ENCODE results near the gene ACOX1. TPM values are rescaled to one million over a fixed set of nuclear protein-coding genes. Genes with fewer than 3 reads are reported as not detected.
A peak's percentile ranks its signal among the peaks of the same experiment; 100 is the strongest.

ACOX1 gene
- total RNA-seq (89.5 and 93.6 TPM in 2 replicates), polyA plus RNA-seq (35.5 and 36.0 TPM in 2 replicates)

- no peaks in the 10 kb centered on the region for H3K9me3 ChIP-seq (ENCODE audit: low read depth)
- H4K20me1 ChIP-seq (ENCODE audit: insufficient read depth, poor library complexity, severe bottlenecking), result peaks cover 10% of the 10 kb centered on the region
- H3K4me3 ChIP-seq, result peak within 1 kb of the TSS; percentile 62
- no peaks in the 10 kb centered on the region for H3K9me2 ChIP-seq (replicated peaks; ENCODE audit: insufficient read depth)
- 2% methylated on average over 60 of the region's 72 CpGs for WGBS (ENCODE audit: low lambda C conversion rate, missing lambda C conversion rate)
- peak; percentile 35 for TF ChIP-seq CTCF (IDR thresholded peaks at IDR 0.05; ENCODE audit: poor library complexity)
- TF ChIP-seq EZH2phosphoT487 (IDR thresholded peaks at IDR 0.05; ENCODE audit: low read depth, severe bottlenecking, unreplicated experiment), result no peak
- peak within 1 kb of the TSS; percentile 83 for H3K4me2 ChIP-seq
- peaks cover 58% of the 10 kb centered on the region for H3K79me2 ChIP-seq
- H3K27me3 ChIP-seq, result no peaks in the 10 kb centered on the region
- peak within 1 kb of the TSS; percentile 97 for H3K27ac ChIP-seq
- peak; percentile 99 for DNase-seq (ENCODE audit: low spot score)
- H3K36me3 ChIP-seq (replicated peaks; ENCODE audit: insufficient read depth, low read depth), result no peaks in the 10 kb centered on the region
- peak within 1 kb of the TSS; percentile 31 for H2AFZ ChIP-seq
- H3K4me1 ChIP-seq (ENCODE audit: insufficient read depth), result peaks cover 49% of the 10 kb centered on the region
Measured at GRCh38 chr17:75978938-75979704, at the start of gene ACOX1, which contains the start of gene TEN1. TSS of gene ACOX1 (minus strand) at chr17:75979166. CDS start at chr17:75979073, 93 bp downstream. TSS of gene TEN1 (plus strand) at chr17:75979240. CDS start at chr17:75986193, 6,953 bp downstream.

GRCh38 chr17:76027159-76027839, 48.3 kb upstream of the ACOX1 start, which contains the start of gene EVPL:
TSS of gene EVPL (minus strand) at chr17:76027306. CDS start at chr17:76027198, 108 bp downstream.
- H3K36me3 ChIP-seq (replicated peaks; ENCODE audit: insufficient read depth, low read depth), result no peaks in the 10 kb centered on the region
- no peak within 1 kb of the TSS for H3K4me2 ChIP-seq
- H3K9me2 ChIP-seq (replicated peaks; ENCODE audit: insufficient read depth), result no peaks in the 10 kb centered on the region
- H4K20me1 ChIP-seq (ENCODE audit: insufficient read depth, poor library complexity, severe bottlenecking), result no peaks in the 10 kb centered on the region
- H3K4me1 ChIP-seq (ENCODE audit: insufficient read depth), result peaks cover 11% of the 10 kb centered on the region
- 71% methylated on average over 19 of the region's 24 CpGs for WGBS (ENCODE audit: low lambda C conversion rate, missing lambda C conversion rate)
- DNase-seq (ENCODE audit: low spot score), result peak; percentile 37
- H3K27ac ChIP-seq, result no peak within 1 kb of the TSS
- no peak within 1 kb of the TSS for H2AFZ ChIP-seq
- H3K9me3 ChIP-seq (ENCODE audit: low read depth), result no peaks in the 10 kb centered on the region
- no peaks in the 10 kb centered on the region for H3K79me2 ChIP-seq
- H3K4me3 ChIP-seq, result no peak within 1 kb of the TSS
- no peaks in the 10 kb centered on the region for H3K27me3 ChIP-seq
- TF ChIP-seq EZH2phosphoT487 (IDR thresholded peaks at IDR 0.05; ENCODE audit: low read depth, severe bottlenecking, unreplicated experiment) (no peak), EZH2 (IDR thresholded peaks at IDR 0.05; ENCODE audit: borderline replicate concordance) (no peak), CTCF (IDR thresholded peaks at IDR 0.05; ENCODE audit: poor library complexity) (no peak)

DNA sequence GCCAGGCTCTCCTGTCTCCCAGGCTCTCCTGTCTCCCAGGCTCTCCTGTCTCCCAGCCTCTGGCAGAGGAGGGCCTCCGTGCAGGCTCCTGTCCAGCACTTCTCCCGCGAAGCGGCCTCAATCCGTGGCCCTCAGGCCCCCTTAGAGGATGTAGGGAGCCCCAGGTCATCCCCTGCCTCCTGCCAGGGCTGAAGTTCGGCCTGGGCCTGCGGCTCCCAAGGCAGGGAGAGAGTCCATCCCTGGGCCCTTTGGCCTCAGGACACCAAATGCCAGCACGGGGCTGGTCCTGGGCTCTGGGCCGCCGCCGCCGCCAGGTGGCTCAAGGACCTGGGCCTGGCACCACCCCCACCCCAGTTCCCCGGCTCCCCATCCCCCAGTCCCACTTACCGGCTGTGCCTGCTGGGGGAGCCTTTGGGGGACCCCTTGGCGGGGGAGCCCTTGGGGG, 47.8 kb upstream of the ACOX1 start:
- Histone ChIP-seq H3K4me1 (ENCODE audit: insufficient read depth) (peaks cover 11% of the 10 kb centered on the region), H3K4me3 (no peak overlapping the region), H3K9me3 (ENCODE audit: low read depth) (no peaks in the 10 kb centered on the region), H3K36me3 (replicated peaks; ENCODE audit: insufficient read depth, low read depth) (no peaks in the 10 kb centered on the region), H3K79me2 (no peaks in the 10 kb centered on the region), H3K27me3 (no peaks in the 10 kb centered on the region), H3K4me2 (no peak overlapping the region), H2AFZ (no peak overlapping the region), H3K9me2 (replicated peaks; ENCODE audit: insufficient read depth) (no peaks in the 10 kb centered on the region), H4K20me1 (ENCODE audit: insufficient read depth, poor library complexity, severe bottlenecking) (no peaks in the 10 kb centered on the region), H3K27ac (no peak overlapping the region)
- 85% methylated on average over 8 of the region's 15 CpGs for WGBS (ENCODE audit: low lambda C conversion rate, missing lambda C conversion rate)
- no peak for TF ChIP-seq EZH2phosphoT487 (IDR thresholded peaks at IDR 0.05; ENCODE audit: low read depth, severe bottlenecking, unreplicated experiment)
- TF ChIP-seq CTCF (IDR thresholded peaks at IDR 0.05; ENCODE audit: poor library complexity), result no peak
- no peak for TF ChIP-seq EZH2 (IDR thresholded peaks at IDR 0.05; ENCODE audit: borderline replicate concordance)
- DNase-seq (ENCODE audit: low spot score), result no peak

Measured in hepatocyte (in vitro differentiated cells).